Cardiac muscle cell (in vitro differentiated cells and primary cell): Measurements from ENCODE around the gene EEF1B2. TPM values are rescaled to one million over a fixed set of nuclear protein-coding genes. Genes with fewer than 3 reads are reported as not detected.
"Not testable (repeated sequence)": the region's sequence is repeated elsewhere in the genome, so short reads cannot be mapped to it uniquely, and the experiment has no call there.

ENCODE experiments used
- DNase-seq, 2 donors: peaks; one replicate each; pipeline versions ENCODE4 v3.0.0 to v3.0.0-alpha.2; 2010 to 2017; ENCODE audit warnings: low read depth in 1 of 2, low spot score in 1 of 2
- H3K27ac ChIP-seq: fragments of 200-600 bp; sonication (generic); 2 replicates; pipeline ENCODE4 v1.5.1; 2016
- H3K27me3 ChIP-seq: fragments of 200-600 bp; sonication (generic); 2 replicates; pipeline ENCODE4 v1.6.0; 2016; ENCODE audit warnings: control low read depth
- H3K36me3 ChIP-seq: fragments of 200-600 bp; sonication (generic); 2 replicates; pipeline ENCODE4 v1.5.1; 2016; ENCODE audit warnings: control low read depth
- H3K4me1 ChIP-seq: fragments of 200-600 bp; sonication (generic); 2 replicates; pipeline ENCODE4 v1.8.1; 2017; ENCODE audit warnings: low read depth, mild to moderate bottlenecking, mixed run types
- H3K4me3 ChIP-seq: fragments of 200-600 bp; sonication (generic); 2 replicates; pipeline ENCODE4 v1.5.1; 2016; ENCODE audit warnings: mild to moderate bottlenecking
- H3K9me3 ChIP-seq: fragments of 200-600 bp; sonication (generic); 2 replicates; pipeline ENCODE4 v1.5.1; 2017; ENCODE audit warnings: low read depth, mild to moderate bottlenecking, control low read depth
- CTCF ChIP-seq: IDR thresholded peaks from 2 replicates; pipeline ENCODE4 v1.5.1; 2012; ENCODE audit warnings: low read depth, mild to moderate bottlenecking, low read length
- polyA plus RNA-seq: library from polyadenylated mRNA; unstranded; fragments of >200 nt; fragmentation: Nextera tagmentation; extraction: Ambion mirVana; gene quantifications from 2 replicates; pipeline ENCODE4 v1.2.1, GENCODE V29; 2016
- total RNA-seq: library from RNA; depleted of rRNA; stranded (reverse); fragments of >200 nt; gene quantifications from 2 replicates; pipeline ENCODE4 v1.2.3, GENCODE V29; 2016

Gene EEF1B2
- total and polyA plus RNA-seq, 2 experiments from 2014 or later: 414 to 474 TPM

- Histone ChIP-seq H3K4me3 (no peak overlapping the region), H3K4me1 (no peaks in the 10 kb centered on the region), H3K9me3 (no peaks in the 10 kb centered on the region), H3K36me3 (no peaks in the 10 kb centered on the region), H3K27ac (no peak overlapping the region), H3K27me3 (no peaks in the 10 kb centered on the region)
- no peak for TF ChIP-seq CTCF
- DNase-seq: peak in 1 of 2 donors; percentile 22
Measured at GRCh38 chr2:206176121-206176520, 16.4 kb downstream of the EEF1B2 start.

GRCh38 chr2:206176901-206177300, 17.2 kb downstream of the EEF1B2 start:
- Histone ChIP-seq H3K27me3 (no peaks in the 10 kb centered on the region), H3K9me3 (no peaks in the 10 kb centered on the region), H3K4me3 (no peak overlapping the region), H3K36me3 (no peaks in the 10 kb centered on the region), H3K27ac (no peak overlapping the region), H3K4me1 (no peaks in the 10 kb centered on the region)
- no peak for DNase-seq
- no peak for TF ChIP-seq CTCF

GRCh38 chr2:206181526-206181925, 21.8 kb downstream of the EEF1B2 start:
- H3K4me1 ChIP-seq, H3K36me3 ChIP-seq, DNase-seq, H3K4me3 ChIP-seq, H3K27me3 ChIP-seq, H3K9me3 ChIP-seq, H3K27ac ChIP-seq: not testable (repeated sequence)

GRCh38 chr2:206189691-206190090, 30.0 kb downstream of the EEF1B2 start:
- TF ChIP-seq CTCF: no peak
- no peaks in the 10 kb centered on the region for H3K36me3 ChIP-seq
- no peaks in the 10 kb centered on the region for H3K4me1 ChIP-seq
- DNase-seq: no peak
- H3K27ac ChIP-seq: no peak overlapping the region
- no peaks in the 10 kb centered on the region for H3K27me3 ChIP-seq
- no peaks in the 10 kb centered on the region for H3K9me3 ChIP-seq
- H3K4me3 ChIP-seq: no peak overlapping the region

- Histone ChIP-seq H3K4me1 (no peaks in the 10 kb centered on the region), H3K27me3 (no peaks in the 10 kb centered on the region), H3K36me3 (no peaks in the 10 kb centered on the region), H3K27ac (no peak overlapping the region), H3K9me3 (no peaks in the 10 kb centered on the region), H3K4me3 (no peak overlapping the region)
- DNase-seq: no peak
- TF ChIP-seq CTCF: no peak
Measured at GRCh38 chr2:206190111-206190510, 30.4 kb downstream of the EEF1B2 start.

GRCh38 chr2:206190689-206191088, 31.0 kb downstream of the EEF1B2 start:
- Histone ChIP-seq H3K27ac (no peak overlapping the region), H3K27me3 (no peaks in the 10 kb centered on the region), H3K36me3 (no peaks in the 10 kb centered on the region), H3K4me1 (no peaks in the 10 kb centered on the region), H3K9me3 (no peaks in the 10 kb centered on the region), H3K4me3 (no peak overlapping the region)
- no peak for DNase-seq
- no peak for TF ChIP-seq CTCF
